Fibroblast of peridontal ligament (primary cell): ENCODE measurements around the gene CBFA2T2.
"Not testable (repeated sequence)": the region's sequence is repeated elsewhere in the genome, so short reads cannot be mapped to it uniquely, and the experiment has no call there.

Source experiments
- DNase-seq: peaks from one replicate; pipeline ENCODE4 v3.0.0-alpha.2; 2010; ENCODE audit errors: extremely low read depth

The CBFA2T2 gene

GRCh38 chr20:33490023-33490933 is at the start of gene CBFA2T2:
Gene CBFA2T2, plus strand, starts transcription at chr20:33490096. Its CDS starts 172 bp downstream, at chr20:33490268.
- DNase-seq: peak; percentile 44

GRCh38 chr20:33440562-33440961 is 49.3 kb upstream of the CBFA2T2 start:
- not testable (repeated sequence) for DNase-seq

- no peak for DNase-seq
These were observed 48.5 kb upstream of the CBFA2T2 start for GRCh38 chr20:33441142-33441955.

GRCh38 chr20:33442136-33443005 is 47.5 kb upstream of the CBFA2T2 start:
- no peak for DNase-seq

- no peak for DNase-seq
These were observed 46.8 kb upstream of the CBFA2T2 start for GRCh38 chr20:33443006-33443511.

- peak; percentile 56 for DNase-seq
These were observed 46.2 kb upstream of the CBFA2T2 start, which contains the start of gene SNTA1 for GRCh38 chr20:33443512-33444239. Gene SNTA1, minus strand, starts transcription at chr20:33443763. Its CDS starts 143 bp downstream, at chr20:33443620.

GRCh38 chr20:33444797-33445560 is 44.9 kb upstream of the CBFA2T2 start:
- DNase-seq: no peak

GRCh38 chr20:33445881-33446625 is 43.8 kb upstream of the CBFA2T2 start:
- DNase-seq: no peak

- DNase-seq: no peak
These were observed 39.0 kb upstream of the CBFA2T2 start for GRCh38 chr20:33450867-33451266.

GRCh38 chr20:33456916-33457642 is 32.8 kb upstream of the CBFA2T2 start:
- peak; percentile 73 for DNase-seq

GRCh38 chr20:33459599-33459998 is 30.3 kb upstream of the CBFA2T2 start:
- no peak for DNase-seq

- no peak for DNase-seq
These were observed 29.2 kb upstream of the CBFA2T2 start for GRCh38 chr20:33460711-33461110.

GRCh38 chr20:33463332-33464101 is 26.4 kb upstream of the CBFA2T2 start:
- no peak for DNase-seq

- not testable (repeated sequence) for DNase-seq
These were observed 25.1 kb upstream of the CBFA2T2 start for GRCh38 chr20:33464759-33465158.

GRCh38 chr20:33465481-33466302 is 24.2 kb upstream of the CBFA2T2 start:
- no peak for DNase-seq

- no peak for DNase-seq
These were observed 23.6 kb upstream of the CBFA2T2 start for GRCh38 chr20:33466303-33466646.

- DNase-seq: no peak
These were observed 19.4 kb upstream of the CBFA2T2 start for GRCh38 chr20:33470457-33470856.
